HepG2 (cell line): Measurements from ENCODE around the gene RIPK3. TPM values are rescaled to one million over a fixed set of nuclear protein-coding genes. Genes with fewer than 3 reads are reported as not detected.

Experiments
- CBX2 ChIP-seq, 2 experiments: fragments of 200-600 bp in 1 of 2; sonication (generic); formaldehyde crosslinking in 1 of 2; IDR thresholded peaks; 2 replicates each; pipeline versions ENCODE4 v1.7.0 to v1.8.1; 2018 to 2022; ENCODE audit warnings: low read depth in 2 of 2, low read length in 1 of 2, mild to moderate bottlenecking in 1 of 2, missing genetic modification reagents in 1 of 2
- CHD2 ChIP-seq: IDR thresholded peaks from 2 replicates; pipeline ENCODE4 v1.6.1; 2011; ENCODE audit warnings: low read depth, low read length, improper control_type of control experiment
- KLF13 ChIP-seq: sonication (generic); formaldehyde crosslinking; IDR thresholded peaks from 2 replicates; pipeline ENCODE4 v1.4.0; 2020; ENCODE audit warnings: mild to moderate bottlenecking, missing genetic modification reagents
- MEF2D ChIP-seq: sonication (generic); formaldehyde crosslinking; IDR thresholded peaks from 2 replicates; pipeline ENCODE4 v1.5.1; 2020; ENCODE audit warnings: mild to moderate bottlenecking, missing genetic modification reagents
- NONO ChIP-seq, 2 experiments: fragments of 450-650 bp in 1 of 2; sonication (generic) in 1 of 2; formaldehyde crosslinking in 1 of 2; IDR thresholded peaks in 1 of 2; conservative IDR thresholded peaks in 1 of 2; 2 replicates each; pipeline versions ENCODE4 v1.6.1 to v1.8.0; 2017 to 2022; ENCODE audit warnings: mild to moderate bottlenecking in 1 of 2, missing genetic modification reagents in 1 of 2, moderate library complexity in 1 of 2
- SIN3B ChIP-seq: fragments of 150-350 bp; IDR thresholded peaks from 2 replicates; pipeline ENCODE4 v1.6.1; 2014; ENCODE audit warnings: low read length
- SOX13 ChIP-seq, 3 experiments: fragments of 450-650 bp in 1 of 3; sonication (generic) in 1 of 3; formaldehyde crosslinking in 1 of 3; IDR thresholded peaks in 2 of 3; conservative IDR thresholded peaks in 1 of 3; 2 replicates each; pipeline versions ENCODE4 v1.5.0 to v1.6.1; 2016 to 2020; ENCODE audit warnings: antibody characterized with exemption in 1 of 3, mild to moderate bottlenecking in 1 of 3, missing compliant biosample characterization in 1 of 3, missing genetic modification reagents in 1 of 3, moderate library complexity in 1 of 3
- THYN1 ChIP-seq: sonication (generic); formaldehyde crosslinking; IDR thresholded peaks from 2 replicates; pipeline ENCODE4 v1.8.1; 2023; ENCODE audit warnings: low read depth, mild to moderate bottlenecking, moderate library complexity, missing genetic modification reagents, borderline replicate concordance
- ZBTB4 ChIP-seq: sonication (generic); formaldehyde crosslinking; IDR thresholded peaks from 2 replicates; pipeline ENCODE4 v1.4.0; 2020; ENCODE audit warnings: missing genetic modification reagents, mild to moderate bottlenecking, borderline replicate concordance
- ZMYM3 ChIP-seq: sonication (generic); formaldehyde crosslinking; IDR thresholded peaks from 2 replicates; pipeline ENCODE4 v1.5.1; 2020; ENCODE audit warnings: mild to moderate bottlenecking, missing genetic modification reagents
- ZNF160 ChIP-seq: sonication (generic); formaldehyde crosslinking; IDR thresholded peaks from 2 replicates; pipeline ENCODE4 v1.8.0; 2022; ENCODE audit warnings: mild to moderate bottlenecking, inconsistent platforms, missing genetic modification reagents
- ZNF276 ChIP-seq: sonication (generic); formaldehyde crosslinking; IDR thresholded peaks from 2 replicates; pipeline ENCODE4 v1.4.0; 2020; ENCODE audit warnings: mild to moderate bottlenecking, low read depth, missing genetic modification reagents
- ZNF451 ChIP-seq: sonication (generic); formaldehyde crosslinking; IDR thresholded peaks from 2 replicates; pipeline ENCODE4 v1.5.0; 2020; ENCODE audit warnings: mild to moderate bottlenecking, missing genetic modification reagents
- ZNF512B ChIP-seq: sonication (generic); formaldehyde crosslinking; IDR thresholded peaks from 2 replicates; pipeline ENCODE4 v1.5.1; 2020; ENCODE audit warnings: missing genetic modification reagents, mild to moderate bottlenecking, borderline replicate concordance
- ZNF710 ChIP-seq: sonication (generic); formaldehyde crosslinking; IDR thresholded peaks from 2 replicates; pipeline ENCODE4 v1.5.0; 2020; ENCODE audit warnings: mild to moderate bottlenecking, missing genetic modification reagents, borderline replicate concordance
- ZNF792 ChIP-seq: IDR thresholded peaks from 2 replicates; pipeline ENCODE4 v1.6.1; 2016
- polyA plus RNA-seq, 8 experiments: library from polyadenylated mRNA; depleted of rRNA in 3 of 8; stranded (reverse) in 7 of 8; unstranded in 1 of 8; fragments of >200 nt; fragmentation: Illumina TruSeq in 4 of 8; extraction: Trizol in 4 of 8; gene quantifications; 2 replicates each; pipeline versions ENCODE4 v1.2.1 to v1.2.3, GENCODE V29; 2011 to 2016; ENCODE audit warnings: low read depth in 4 of 8, missing spikeins in 1 of 8, mixed read lengths in 1 of 8; ENCODE audit not compliant: insufficient read depth in 1 of 8
- total RNA-seq, 5 experiments: library from RNA; depleted of rRNA; stranded (reverse); fragments of >200 nt; fragmentation: Illumina TruSeq; extraction: Trizol; gene quantifications; 2 replicates each; pipeline ENCODE4 v1.2.3, GENCODE V29; 2016; ENCODE audit warnings: low read depth in 1 of 5

The RIPK3 gene
- total and polyA plus RNA-seq, 2 of the 13 experiments (the other 11 are each of a cell fraction or from before 2014, with no cell fraction given): not detected

- TF ChIP-seq ZNF512B (CRISPR knock-in tag) (peak; percentile 96; the same call in 1 of the 2 replicates), SOX13 (IDR thresholded peaks at IDR 0.05) (no peak), SOX13 (CRISPR knock-in tag; conservative IDR thresholded peaks at IDR 0.05 in 1 of 2, IDR thresholded peaks at IDR 0.05 in 1 of 2) (peak in 1 of 2 experiments; percentile 23; a peak in 2 of 4 replicates), KLF13 (CRISPR knock-in tag) (no peak), NONO (IDR thresholded peaks at IDR 0.05) (no peak), NONO (CRISPR knock-in tag; conservative IDR thresholded peaks at IDR 0.05) (peak; percentile 84), ZNF276 (peak; percentile 84), ZBTB4 (CRISPR knock-in tag) (no peak), ZMYM3 (CRISPR knock-in tag) (peak; percentile 86; the same call in 1 of the 2 replicates), ZNF451 (CRISPR knock-in tag) (peak; percentile 92), CBX2 (IDR thresholded peaks at IDR 0.05; ENCODE audit: low read depth, low read length) (no peak), CBX2 (CRISPR knock-in tag; IDR thresholded peaks at IDR 0.05; ENCODE audit: low read depth) (no peak), CHD2 (peak; percentile 21; the same call in 1 of the 2 replicates), THYN1 (CRISPR knock-in tag) (no peak), ZNF792 (CRISPR knock-in tag) (peak; percentile 93; the same call in 1 of the 2 replicates), ZNF710 (CRISPR knock-in tag) (peak; percentile 59), SIN3B (peak; percentile 40; the same call in 1 of the 2 replicates), MEF2D (0 out of 2 replicates have a peak, but pooled peaks have one; percentile 18), ZNF160 (CRISPR knock-in tag) (peak; percentile 88; the same call in 1 of the 2 replicates)
Measured at GRCh38 chr14:24365600-24366412, 26.0 kb upstream of the RIPK3 start (continued).
